ENCODE results near the gene ALX1. TPM values are rescaled to one million over a fixed set of nuclear protein-coding genes. Genes with fewer than 3 reads are reported as not detected.

The ALX1 gene
- total RNA-seq, 1 donor from 2014 or later: 3.1 TPM

DNA sequence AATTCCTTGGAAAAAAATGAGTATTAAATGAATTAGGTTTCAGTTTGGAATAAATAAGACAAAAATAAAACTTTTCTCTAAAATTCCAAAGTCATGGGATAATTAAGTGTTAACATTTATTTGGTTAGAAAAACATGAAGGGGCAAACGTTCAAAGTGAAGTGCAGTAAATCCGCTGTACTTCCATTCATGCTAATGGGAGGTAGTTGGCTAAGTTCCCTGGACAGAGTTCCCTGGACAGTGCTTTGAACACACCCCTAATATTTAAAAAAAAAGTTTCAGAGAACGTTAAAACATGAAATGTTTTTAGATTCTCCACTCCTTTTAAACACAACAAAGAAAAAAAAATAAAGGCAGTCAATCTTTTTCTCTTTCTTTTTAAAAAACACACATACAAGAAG lies 16.3 kb downstream of the ALX1 start:
- no peak for DNase-seq (ENCODE audit: low spot score)
- Mint-ChIP-seq H3K27me3 (ENCODE audit: unreplicated experiment) (no peaks in the 10 kb centered on the region), H3K9me3 (ENCODE audit: unreplicated experiment) (no peaks in the 10 kb centered on the region), H3K4me3 (ENCODE audit: unreplicated experiment) (no peak overlapping the region), H3K4me1 (ENCODE audit: unreplicated experiment) (no peaks in the 10 kb centered on the region), H3K36me3 (ENCODE audit: low read depth, unreplicated experiment) (no peaks in the 10 kb centered on the region), H3K27ac (ENCODE audit: unreplicated experiment) (no peak overlapping the region)
- TF ChIP-seq, protein P1, sequence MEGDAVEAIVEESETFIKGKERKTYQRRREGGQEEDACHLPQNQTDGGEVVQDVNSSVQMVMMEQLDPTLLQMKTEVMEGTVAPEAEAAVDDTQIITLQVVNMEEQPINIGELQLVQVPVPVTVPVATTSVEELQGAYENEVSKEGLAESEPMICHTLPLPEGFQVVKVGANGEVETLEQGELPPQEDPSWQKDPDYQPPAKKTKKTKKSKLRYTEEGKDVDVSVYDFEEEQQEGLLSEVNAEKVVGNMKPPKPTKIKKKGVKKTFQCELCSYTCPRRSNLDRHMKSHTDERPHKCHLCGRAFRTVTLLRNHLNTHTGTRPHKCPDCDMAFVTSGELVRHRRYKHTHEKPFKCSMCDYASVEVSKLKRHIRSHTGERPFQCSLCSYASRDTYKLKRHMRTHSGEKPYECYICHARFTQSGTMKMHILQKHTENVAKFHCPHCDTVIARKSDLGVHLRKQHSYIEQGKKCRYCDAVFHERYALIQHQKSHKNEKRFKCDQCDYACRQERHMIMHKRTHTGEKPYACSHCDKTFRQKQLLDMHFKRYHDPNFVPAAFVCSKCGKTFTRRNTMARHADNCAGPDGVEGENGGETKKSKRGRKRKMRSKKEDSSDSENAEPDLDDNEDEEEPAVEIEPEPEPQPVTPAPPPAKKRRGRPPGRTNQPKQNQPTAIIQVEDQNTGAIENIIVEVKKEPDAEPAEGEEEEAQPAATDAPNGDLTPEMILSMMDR (IDR thresholded peaks at IDR 0.05; ENCODE audit: unreplicated experiment): no peak

DNA sequence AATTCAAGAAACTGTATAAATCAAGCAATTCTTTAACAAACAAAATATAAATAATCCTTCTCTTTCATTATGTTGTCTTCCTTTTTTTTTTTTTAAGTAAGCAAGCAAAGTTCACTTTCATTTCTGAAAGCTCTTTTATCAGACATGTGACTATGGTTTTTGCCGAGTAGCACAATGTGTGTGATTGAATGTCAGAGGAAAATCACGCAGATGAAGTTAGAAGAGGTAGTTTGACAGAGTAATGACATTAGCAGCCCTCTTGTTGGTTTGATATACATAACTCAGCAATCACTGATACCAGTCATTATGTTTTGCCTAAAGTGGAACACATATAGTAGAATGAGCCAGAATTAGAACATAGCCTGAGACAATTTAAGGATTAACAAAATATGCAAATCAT lies 19.0 kb downstream of the ALX1 start:
- no peaks in the 10 kb centered on the region for H3K36me3 Mint-ChIP-seq (ENCODE audit: low read depth, unreplicated experiment)
- no peaks in the 10 kb centered on the region for H3K9me3 Mint-ChIP-seq (ENCODE audit: unreplicated experiment)
- TF ChIP-seq, protein P1 (IDR thresholded peaks at IDR 0.05; ENCODE audit: unreplicated experiment): no peak
- no peaks in the 10 kb centered on the region for H3K4me1 Mint-ChIP-seq (ENCODE audit: unreplicated experiment)
- H3K27ac Mint-ChIP-seq (ENCODE audit: unreplicated experiment): no peak overlapping the region
- H3K4me3 Mint-ChIP-seq (ENCODE audit: unreplicated experiment): no peak overlapping the region
- H3K27me3 Mint-ChIP-seq (ENCODE audit: unreplicated experiment): no peaks in the 10 kb centered on the region
- no peak for DNase-seq (ENCODE audit: low spot score)

DNA sequence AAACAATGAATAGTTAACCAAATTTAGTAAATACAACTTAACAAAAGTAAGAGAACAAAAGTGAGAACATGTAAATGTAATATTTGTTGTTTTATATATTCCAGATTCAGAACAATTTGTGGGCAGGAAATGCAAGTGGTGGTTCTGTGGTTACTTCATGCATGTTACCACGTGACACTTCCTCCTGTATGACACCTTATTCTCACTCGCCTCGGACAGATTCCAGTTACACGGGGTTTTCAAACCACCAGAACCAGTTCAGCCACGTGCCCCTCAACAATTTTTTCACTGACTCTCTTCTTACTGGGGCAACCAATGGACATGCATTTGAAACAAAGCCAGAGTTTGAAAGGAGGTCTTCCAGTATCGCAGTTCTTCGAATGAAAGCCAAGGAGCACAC lies 21.0 kb downstream of the ALX1 start:
- Mint-ChIP-seq H3K4me3 (ENCODE audit: unreplicated experiment) (no peak overlapping the region), H3K36me3 (ENCODE audit: low read depth, unreplicated experiment) (no peaks in the 10 kb centered on the region), H3K27ac (ENCODE audit: unreplicated experiment) (no peak overlapping the region), H3K27me3 (ENCODE audit: unreplicated experiment) (no peaks in the 10 kb centered on the region), H3K9me3 (ENCODE audit: unreplicated experiment) (no peaks in the 10 kb centered on the region), H3K4me1 (ENCODE audit: unreplicated experiment) (no peaks in the 10 kb centered on the region)
- DNase-seq (ENCODE audit: low spot score): no peak
- TF ChIP-seq, protein P1 (IDR thresholded peaks at IDR 0.05; ENCODE audit: unreplicated experiment): no peak

DNA sequence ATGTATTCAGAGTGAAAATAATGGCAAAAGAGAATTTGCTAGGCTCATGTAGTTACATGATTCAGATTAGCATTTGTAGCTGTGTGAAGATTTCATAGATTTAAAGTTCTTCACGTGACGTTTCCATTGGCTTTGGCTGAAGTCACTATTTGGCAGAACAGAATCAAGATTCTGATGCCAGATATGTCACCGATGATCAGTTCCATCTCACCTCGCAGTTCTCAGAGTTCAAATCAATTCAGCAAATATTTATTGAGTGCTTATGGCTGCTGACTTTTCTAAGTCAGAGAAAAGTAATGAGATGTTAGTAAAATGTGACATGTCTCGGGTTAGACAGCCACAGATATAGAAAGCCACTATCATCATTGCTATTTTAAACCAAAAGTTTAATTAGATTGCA lies 28.4 kb downstream of the ALX1 start:
- no peaks in the 10 kb centered on the region for H3K27me3 Mint-ChIP-seq (ENCODE audit: unreplicated experiment)
- no peak overlapping the region for H3K4me3 Mint-ChIP-seq (ENCODE audit: unreplicated experiment)
- H3K36me3 Mint-ChIP-seq (ENCODE audit: low read depth, unreplicated experiment): no peaks in the 10 kb centered on the region
- H3K27ac Mint-ChIP-seq (ENCODE audit: unreplicated experiment): no peak overlapping the region
- no peaks in the 10 kb centered on the region for H3K4me1 Mint-ChIP-seq (ENCODE audit: unreplicated experiment)
- TF ChIP-seq, protein P1 (IDR thresholded peaks at IDR 0.05; ENCODE audit: unreplicated experiment): no peak
- no peak for DNase-seq (ENCODE audit: low spot score)
- no peaks in the 10 kb centered on the region for H3K9me3 Mint-ChIP-seq (ENCODE audit: unreplicated experiment)

DNA sequence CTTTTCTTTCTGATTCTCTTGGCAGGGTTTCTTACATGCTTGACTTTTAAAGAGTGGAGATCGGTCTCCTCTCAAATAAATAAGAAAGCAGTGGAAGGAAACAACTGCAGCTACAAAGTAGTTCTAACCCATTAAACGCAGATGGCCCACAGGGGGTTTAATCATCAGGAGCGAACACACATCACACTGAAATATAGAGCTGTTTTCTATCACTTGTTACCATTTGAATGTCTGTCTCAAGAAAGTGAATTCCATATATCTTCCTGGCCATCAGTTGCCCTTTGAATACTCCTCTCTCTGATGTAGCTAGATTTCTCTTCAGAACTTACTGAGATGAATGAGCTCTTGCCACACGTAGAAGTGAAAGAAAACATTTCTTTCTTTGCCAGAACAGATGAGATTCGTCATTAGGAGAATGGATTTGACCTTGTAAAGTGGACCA lies 29.1 kb downstream of the ALX1 start:
- Mint-ChIP-seq H3K9me3 (ENCODE audit: unreplicated experiment) (no peaks in the 10 kb centered on the region), H3K4me3 (ENCODE audit: unreplicated experiment) (no peak overlapping the region), H3K27me3 (ENCODE audit: unreplicated experiment) (no peaks in the 10 kb centered on the region), H3K4me1 (ENCODE audit: unreplicated experiment) (no peaks in the 10 kb centered on the region), H3K36me3 (ENCODE audit: low read depth, unreplicated experiment) (no peaks in the 10 kb centered on the region), H3K27ac (ENCODE audit: unreplicated experiment) (no peak overlapping the region)
- TF ChIP-seq, protein P1 (IDR thresholded peaks at IDR 0.05; ENCODE audit: unreplicated experiment): no peak
- no peak for DNase-seq (ENCODE audit: low spot score)
